ENCODE results near the gene CEP72. TPM values are rescaled to one million over a fixed set of nuclear protein-coding genes. Genes with fewer than 3 reads are reported as not detected.

CEP72 gene
- total and polyA plus RNA-seq, 8 donors: 5.5 to 13.1 (median 10.7) TPM

DNA sequence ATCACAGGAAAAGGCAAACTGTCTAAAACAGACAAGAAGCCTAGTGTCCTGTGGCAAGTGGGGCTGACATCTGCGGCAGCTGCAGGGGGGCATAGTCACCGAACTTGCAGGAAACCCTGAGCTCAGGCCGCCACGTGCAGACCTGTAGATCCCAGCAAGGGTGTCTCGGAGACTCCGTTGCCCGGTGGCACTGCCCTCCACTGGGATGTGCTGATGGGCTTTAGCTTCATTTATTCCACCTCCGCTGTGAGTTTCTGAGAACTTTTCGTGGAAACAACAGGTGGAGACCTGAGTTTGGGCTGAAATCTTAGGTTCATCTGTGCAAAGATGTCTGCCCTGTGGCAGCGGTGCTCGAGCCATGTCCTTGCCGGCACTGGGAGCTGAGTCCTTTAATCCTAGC lies 22.1 kb downstream of the CEP72 start:
- no peaks in the 10 kb centered on the region for H3K4me1 ChIP-seq
- ATAC-seq: no peak
- intact Hi-C loops (cut with DNase I): no loop called here
- no peak overlapping the region for H3K27ac ChIP-seq
- H3K27me3 ChIP-seq: no peaks in the 10 kb centered on the region
- peaks cover 0 to 57% of the 10 kb centered on the region in 2 donors for H3K36me3 ChIP-seq
- H3K4me3 ChIP-seq: no peak overlapping the region
- no peak for DNase-seq
- peaks cover 0 to 4% of the 10 kb centered on the region in 2 donors for H3K9me3 ChIP-seq
- TF ChIP-seq, protein P1, sequence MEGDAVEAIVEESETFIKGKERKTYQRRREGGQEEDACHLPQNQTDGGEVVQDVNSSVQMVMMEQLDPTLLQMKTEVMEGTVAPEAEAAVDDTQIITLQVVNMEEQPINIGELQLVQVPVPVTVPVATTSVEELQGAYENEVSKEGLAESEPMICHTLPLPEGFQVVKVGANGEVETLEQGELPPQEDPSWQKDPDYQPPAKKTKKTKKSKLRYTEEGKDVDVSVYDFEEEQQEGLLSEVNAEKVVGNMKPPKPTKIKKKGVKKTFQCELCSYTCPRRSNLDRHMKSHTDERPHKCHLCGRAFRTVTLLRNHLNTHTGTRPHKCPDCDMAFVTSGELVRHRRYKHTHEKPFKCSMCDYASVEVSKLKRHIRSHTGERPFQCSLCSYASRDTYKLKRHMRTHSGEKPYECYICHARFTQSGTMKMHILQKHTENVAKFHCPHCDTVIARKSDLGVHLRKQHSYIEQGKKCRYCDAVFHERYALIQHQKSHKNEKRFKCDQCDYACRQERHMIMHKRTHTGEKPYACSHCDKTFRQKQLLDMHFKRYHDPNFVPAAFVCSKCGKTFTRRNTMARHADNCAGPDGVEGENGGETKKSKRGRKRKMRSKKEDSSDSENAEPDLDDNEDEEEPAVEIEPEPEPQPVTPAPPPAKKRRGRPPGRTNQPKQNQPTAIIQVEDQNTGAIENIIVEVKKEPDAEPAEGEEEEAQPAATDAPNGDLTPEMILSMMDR (IDR thresholded peaks at IDR 0.05): no peak

DNA sequence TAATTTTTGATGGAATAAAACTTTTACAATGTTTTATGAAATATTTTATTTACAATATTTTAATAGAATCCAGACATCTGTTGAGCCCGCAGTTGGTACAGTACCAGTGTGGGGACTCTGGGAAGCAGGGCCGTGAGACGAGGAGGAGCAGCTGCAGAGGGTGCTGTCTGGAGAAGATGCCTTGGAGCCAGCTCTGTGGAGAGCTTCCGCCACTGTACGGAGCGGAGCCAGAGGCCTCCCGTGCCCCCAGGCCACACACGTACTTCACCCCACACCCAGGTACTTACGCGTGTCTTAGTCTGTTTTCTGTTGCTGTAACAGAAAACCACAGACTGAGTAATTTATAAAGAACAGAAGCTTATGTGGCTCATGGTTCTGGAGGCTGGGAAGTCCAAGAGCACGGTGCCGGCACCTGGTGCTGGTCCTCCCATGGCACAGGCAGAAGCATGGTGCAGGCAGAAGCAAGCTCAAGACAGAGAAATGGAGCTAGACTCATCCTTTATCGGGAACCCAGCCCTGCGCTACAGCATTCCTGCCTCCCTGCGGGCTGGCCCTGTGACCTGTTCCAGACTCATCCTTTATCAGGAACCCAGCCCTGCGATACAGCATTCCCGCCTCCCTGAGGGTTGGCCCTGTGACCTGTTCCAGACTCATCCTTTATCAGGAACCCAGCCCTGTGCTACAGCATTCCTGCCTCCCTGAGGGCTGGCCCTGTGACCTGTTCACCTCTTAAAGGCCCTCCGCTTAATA lies 23.3 kb downstream of the CEP72 start:
- H3K27ac ChIP-seq: no peak overlapping the region
- no peak for ATAC-seq
- no peaks in the 10 kb centered on the region for H3K4me1 ChIP-seq
- TF ChIP-seq, protein P1 (IDR thresholded peaks at IDR 0.05): no peak
- H3K36me3 ChIP-seq: peaks cover 0 to 70% of the 10 kb centered on the region in 2 donors
- intact Hi-C loops (cut with DNase I): no loop called here
- no peaks in the 10 kb centered on the region for H3K27me3 ChIP-seq
- peaks cover 0 to 4% of the 10 kb centered on the region in 2 donors for H3K9me3 ChIP-seq
- no peak overlapping the region for H3K4me3 ChIP-seq
- no peak for DNase-seq

GRCh38 chr5:636951-637350 lies 24.8 kb downstream of the CEP72 start:
- peaks cover 0 to 4% of the 10 kb centered on the region in 2 donors for H3K9me3 ChIP-seq
- no peak for ATAC-seq
- H3K27ac ChIP-seq: no peak overlapping the region
- TF ChIP-seq, protein P1 (IDR thresholded peaks at IDR 0.05): no peak
- DNase-seq: no peak
- peaks cover 0 to 81% of the 10 kb centered on the region in 2 donors for H3K36me3 ChIP-seq
- intact Hi-C loops (cut with DNase I): no loop called here
- H3K4me1 ChIP-seq: no peaks in the 10 kb centered on the region
- no peak overlapping the region for H3K4me3 ChIP-seq
- H3K27me3 ChIP-seq: no peaks in the 10 kb centered on the region

DNA sequence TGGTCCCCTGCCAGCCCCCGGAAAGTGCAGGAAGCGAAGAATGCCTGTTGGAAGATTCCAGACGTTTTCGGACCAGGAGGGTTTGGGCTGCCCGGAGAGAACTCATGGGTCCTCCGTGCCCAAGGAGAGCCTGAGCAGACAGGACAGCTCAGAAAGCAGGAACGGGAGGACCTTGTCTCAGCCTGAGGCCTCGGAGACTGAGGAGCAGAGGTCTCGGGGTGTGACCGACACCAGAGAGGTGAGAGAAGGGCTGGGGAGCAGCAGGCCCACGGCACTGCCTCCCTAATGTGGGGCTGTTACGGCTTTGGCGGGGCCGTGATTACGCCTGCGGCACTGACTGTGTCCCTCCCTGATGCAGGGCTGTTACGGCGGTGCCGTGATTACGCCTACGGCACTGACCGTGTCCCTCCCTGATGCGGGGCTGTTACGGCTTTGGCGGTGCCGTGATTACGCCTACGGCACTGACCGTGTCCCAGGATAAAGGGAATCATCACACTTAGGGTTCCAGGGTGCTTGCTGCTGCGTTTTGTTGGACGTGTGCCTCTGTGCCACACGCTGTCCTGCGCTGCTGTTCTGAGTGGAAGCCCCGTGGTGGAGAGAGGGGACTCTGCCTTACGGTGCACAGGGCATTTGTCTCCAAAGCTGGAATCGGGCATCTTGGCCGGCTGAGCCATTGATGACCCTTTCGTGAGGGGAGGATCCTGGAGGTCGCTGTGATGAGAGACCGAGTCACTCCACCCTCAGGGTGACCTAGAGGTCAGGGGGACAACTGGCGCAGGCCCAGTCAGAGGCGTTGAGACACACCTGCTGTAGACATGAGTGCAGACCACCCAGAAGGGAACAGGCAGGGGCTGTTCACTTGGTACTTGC lies 25.7 kb downstream of the CEP72 start:
- no peak overlapping the region for H3K27ac ChIP-seq
- intact Hi-C loops (cut with DNase I): no loop called here
- H3K36me3 ChIP-seq: peaks cover 0 to 88% of the 10 kb centered on the region in 2 donors
- TF ChIP-seq, protein P1 (IDR thresholded peaks at IDR 0.05): no peak
- H3K27me3 ChIP-seq: no peaks in the 10 kb centered on the region
- ATAC-seq: no peak
- no peaks in the 10 kb centered on the region for H3K4me1 ChIP-seq
- DNase-seq: peak in 1 of 4 donors; percentile 26
- H3K9me3 ChIP-seq: peaks cover 0 to 4% of the 10 kb centered on the region in 2 donors
- no peak overlapping the region for H3K4me3 ChIP-seq

Measured in left lung (tissue), 10 donors.